Measurements from ENCODE around the gene MAP3K21. TPM values are rescaled to one million over a fixed set of nuclear protein-coding genes. Genes with fewer than 3 reads are reported as not detected.
A peak's percentile ranks its signal among the peaks of the same experiment; 100 is the strongest.

Gene MAP3K21
- total and polyA plus RNA-seq, 9 of the 15 experiments (the other 6 are each of a cell fraction or from before 2014, with no cell fraction given) = 0.23 to 0.86 (median 0.49) TPM

GRCh38 chr1:233294913-233295236, 32.6 kb upstream of the MAP3K21 start (continued):
- TF ChIP-seq CUX1 (CRISPR knock-in tag; IDR thresholded peaks at IDR 0.05) (no peak), MTF1 (CRISPR knock-in tag; IDR thresholded peaks at IDR 0.05; ENCODE audit: borderline replicate concordance) (no peak), HSF4 (CRISPR knock-in tag; IDR thresholded peaks at IDR 0.05; ENCODE audit: borderline replicate concordance) (no peak), GMEB1 (CRISPR knock-in tag; IDR thresholded peaks at IDR 0.05) (no peak), PHF8 (IDR thresholded peaks at IDR 0.05; ENCODE audit: borderline replicate concordance, low read length) (no peak), KDM5B (IDR thresholded peaks at IDR 0.05; ENCODE audit: insufficient replicate concordance, low read depth, low read length) (no peak), GTF3C2 (IDR thresholded peaks at IDR 0.05; ENCODE audit: borderline replicate concordance, extremely low read depth, insufficient read length) (no peak), ETV1 (tag; conservative IDR thresholded peaks at IDR 0.05; ENCODE audit: low read depth) (0 out of 2 replicates have a peak, but pooled peaks have one; percentile 15), FOXP4 (CRISPR knock-in tag; IDR thresholded peaks at IDR 0.05; ENCODE audit: borderline replicate concordance) (no peak), HINFP (tag; conservative IDR thresholded peaks at IDR 0.05; ENCODE audit: low read depth) (no peak), ATF3 (IDR thresholded peaks at IDR 0.05) (peak; percentile 54; the same call in 1 of the 2 replicates), ATF3 (CRISPR knock-in tag; conservative IDR thresholded peaks at IDR 0.05) (no peak)
